Activated CD4-positive, alpha-beta T cell treated with anti-CD3 and anti-CD28 coated beads, Interleukin-2, amount 50 U/mL, for 1 hour (primary cell): ENCODE results near the gene HSD3B7.
A peak's percentile ranks its signal among the peaks of the same experiment; 100 is the strongest.

Experiments used
- DNase-seq: peaks from one replicate; pipeline ENCODE4 v3.0.0-alpha.2; 2020

Gene HSD3B7

DNA sequence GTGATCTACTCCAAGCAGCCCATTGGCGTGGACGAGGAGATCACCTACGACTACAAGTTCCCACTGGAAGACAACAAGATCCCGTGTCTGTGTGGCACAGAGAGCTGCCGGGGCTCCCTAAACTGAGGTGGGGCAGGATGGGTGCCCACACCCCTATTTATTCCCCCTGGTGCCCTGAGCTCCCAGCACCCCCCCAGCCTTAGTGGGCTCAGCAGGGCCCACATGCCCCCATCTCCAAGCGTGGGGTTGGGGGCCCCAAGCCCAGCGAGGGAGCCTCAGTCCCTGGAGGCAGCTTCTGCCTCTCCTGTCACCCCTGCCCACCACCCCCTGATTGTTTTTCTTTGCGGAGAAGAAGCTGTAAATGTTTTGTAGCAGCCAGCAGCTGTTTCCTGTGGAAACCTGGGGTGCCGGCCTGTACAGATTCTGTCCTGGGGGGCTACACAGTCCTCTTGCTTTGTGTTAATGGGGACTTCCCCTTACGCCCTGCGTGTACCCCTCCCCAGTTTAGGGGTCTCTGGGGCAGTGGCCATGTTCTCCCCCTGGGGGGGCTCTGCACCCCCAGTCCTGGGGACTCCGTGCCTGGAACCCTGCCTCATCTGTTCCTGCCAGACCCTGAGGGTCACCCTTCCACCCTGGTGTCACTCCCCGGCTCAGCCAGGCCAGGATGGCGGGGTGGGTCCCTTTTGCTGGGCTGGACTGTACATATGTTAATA, 953 bp upstream of the HSD3B7 start:
- no peak for DNase-seq

- peak; percentile 12 for DNase-seq
These were observed 558 bp downstream of the HSD3B7 start for GRCh38 chr16:30985401-30986128.

- DNase-seq: no peak
These were observed 1.4 kb downstream of the HSD3B7 start for GRCh38 chr16:30986129-30986991.

GRCh38 chr16:30987581-30988190, 2.7 kb downstream of the HSD3B7 start:
- no peak for DNase-seq

DNA sequence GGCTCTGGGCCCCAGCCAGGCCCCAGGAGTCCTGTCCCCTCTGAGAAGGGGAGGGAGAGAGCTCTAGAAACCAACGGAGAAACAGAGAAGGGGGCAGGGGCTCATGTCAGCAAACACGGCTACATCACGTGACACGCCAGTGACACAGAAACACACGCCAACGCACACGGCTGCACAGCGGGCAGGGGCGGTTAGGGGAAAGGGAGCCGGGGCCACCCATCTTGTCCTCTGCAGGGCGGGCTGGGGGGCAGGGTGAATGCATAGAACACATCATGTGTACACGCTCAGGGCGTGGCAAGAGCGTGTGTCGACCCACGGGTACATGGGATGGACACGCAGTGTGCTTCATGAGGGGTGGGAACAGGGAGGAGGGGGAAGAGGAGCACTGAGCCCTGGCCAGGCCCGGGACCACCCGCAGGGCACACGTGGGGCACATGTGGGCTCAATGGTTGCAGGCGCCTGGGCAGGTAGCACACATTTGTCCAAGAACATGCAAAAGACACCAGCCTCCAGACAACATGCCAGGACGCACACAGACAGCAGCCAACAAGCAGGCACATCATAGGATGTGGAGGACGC, 4.6 kb downstream of the HSD3B7 start:
- DNase-seq: no peak

GRCh38 chr16:30990105-30990504, 5.1 kb downstream of the HSD3B7 start:
- DNase-seq: no peak

- DNase-seq: no peak
These were observed 6.0 kb downstream of the HSD3B7 start for GRCh38 chr16:30991052-30991451.

GRCh38 chr16:30992276-30992780, 7.3 kb downstream of the HSD3B7 start:
- no peak for DNase-seq

DNA sequence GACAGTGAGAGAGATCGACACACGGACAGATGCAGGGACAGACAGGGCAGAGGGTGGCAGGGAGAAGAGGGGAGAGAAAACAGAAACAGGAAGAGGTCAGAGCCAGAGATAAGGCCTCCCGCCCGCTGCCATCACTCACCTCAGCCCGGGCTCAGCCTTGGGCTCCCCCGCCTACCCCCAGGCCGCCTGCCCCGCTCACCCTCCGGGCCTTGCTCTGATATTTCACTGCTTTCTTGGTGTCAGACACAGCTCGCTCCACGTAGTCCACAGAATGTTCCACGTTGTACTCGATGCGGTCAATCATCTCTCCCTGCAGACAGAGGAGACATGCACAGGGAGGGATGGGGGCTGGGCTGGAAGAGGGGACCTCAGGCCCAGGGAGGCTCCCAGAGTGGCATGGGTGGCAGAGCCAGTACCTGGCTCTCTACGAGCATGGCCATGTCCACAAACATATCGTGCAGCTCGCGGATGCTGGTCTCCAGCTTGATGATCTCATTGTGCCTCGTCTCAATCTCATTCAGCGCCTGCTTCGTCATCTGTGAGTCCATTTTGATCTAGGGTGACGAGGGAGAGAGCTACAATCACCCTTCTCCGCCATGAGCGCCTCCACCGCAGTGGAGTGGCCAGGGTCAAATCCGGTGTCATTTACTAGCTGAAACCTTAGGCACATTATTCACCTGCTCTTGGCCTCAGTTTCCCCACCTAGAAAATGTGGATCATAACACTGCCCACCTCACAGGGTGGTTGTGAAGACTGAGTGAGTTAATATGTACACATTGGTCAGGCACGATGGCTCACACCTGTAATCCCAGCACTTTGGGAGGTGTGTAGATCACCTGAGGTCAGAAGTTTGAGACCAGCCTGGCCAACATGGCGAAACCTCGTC, 8.2 kb downstream of the HSD3B7 start:
- no peak for DNase-seq

DNA sequence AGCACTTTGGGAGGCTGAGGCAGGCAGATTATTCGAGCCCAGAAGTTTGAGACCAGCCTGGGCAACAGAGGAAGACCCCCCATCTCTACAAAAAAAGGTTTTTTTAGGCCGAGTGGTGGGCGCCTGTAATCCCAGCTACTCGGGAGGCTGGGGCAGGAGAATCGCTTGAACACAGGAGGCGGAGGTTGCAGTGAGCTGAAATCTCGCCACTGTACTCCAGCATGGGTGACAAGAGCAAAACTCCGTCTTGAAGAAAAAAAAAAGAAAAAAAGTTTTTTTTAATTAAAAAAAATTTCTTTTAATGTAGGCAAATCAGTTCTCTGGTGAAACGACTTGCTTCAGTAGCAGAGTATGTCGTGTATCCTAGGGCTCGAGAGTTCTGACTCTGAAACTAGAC, 10.9 kb downstream of the HSD3B7 start:
- DNase-seq: no peak

GRCh38 chr16:30996324-30996984, 11.4 kb downstream of the HSD3B7 start:
- DNase-seq: no peak

- DNase-seq: peak; percentile 79
These were observed 12.1 kb downstream of the HSD3B7 start for GRCh38 chr16:30996985-30997724.

GRCh38 chr16:30997725-30998711, 13.0 kb downstream of the HSD3B7 start:
- no peak for DNase-seq

- DNase-seq: no peak
These were observed 14.1 kb downstream of the HSD3B7 start for GRCh38 chr16:30998852-30999761.

DNA sequence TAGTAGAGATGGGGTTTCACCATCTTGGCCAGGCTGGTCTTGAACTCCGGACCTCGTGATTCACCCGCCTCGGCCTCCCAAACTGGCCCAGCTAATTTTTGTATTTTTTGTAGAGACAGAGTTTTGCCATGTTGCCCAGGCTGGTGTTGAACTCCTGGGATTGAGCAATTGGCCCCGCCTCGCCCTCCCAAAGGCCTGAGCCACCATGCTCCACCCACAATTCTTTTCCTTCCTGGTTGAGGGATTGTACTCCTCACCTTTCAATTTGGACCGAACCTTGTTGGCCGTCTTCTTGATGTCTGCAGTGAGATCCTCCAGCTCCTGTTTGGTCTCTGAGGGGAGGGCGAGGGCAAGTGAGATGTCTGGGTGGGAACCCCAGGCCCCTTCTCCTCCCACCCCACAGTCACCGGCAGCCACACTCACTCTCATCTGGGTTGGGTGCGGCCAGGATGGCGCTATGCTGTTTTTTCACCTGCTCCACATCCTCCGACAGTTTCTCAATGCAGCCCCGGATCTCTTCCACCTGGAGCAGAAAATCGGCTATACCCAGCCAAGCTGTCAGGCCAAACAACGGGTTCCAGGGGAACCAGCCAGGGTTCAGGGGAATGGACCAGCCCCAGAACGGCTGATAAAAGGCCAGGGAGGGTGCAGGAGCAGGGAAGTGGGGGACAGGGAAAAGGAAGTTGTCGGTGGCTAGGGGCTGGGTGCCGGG, 15.8 kb downstream of the HSD3B7 start:
- DNase-seq: no peak

GRCh38 chr16:31001507-31002249, 16.7 kb downstream of the HSD3B7 start:
- DNase-seq: no peak
